NCI-H524 (cell line): Measurements from ENCODE around the gene MDFIC.
A peak's percentile ranks its signal among the peaks of the same experiment; 100 is the strongest.

Source experiments
- DNase-seq, 2 experiments: peaks; one replicate each; lab custom pipeline; 2025; lab: John Stamatoyannopoulos, UW

The MDFIC gene

GRCh38 chr7:114928060-114928459, 6.2 kb downstream of the MDFIC start:
- no peak for DNase-seq

GRCh38 chr7:114929570-114929969, 7.7 kb downstream of the MDFIC start:
- DNase-seq: no peak

GRCh38 chr7:114930107-114930661, 8.3 kb downstream of the MDFIC start:
- DNase-seq: no peak

GRCh38 chr7:114930829-114931655, 9.1 kb downstream of the MDFIC start:
- DNase-seq: no peak

GRCh38 chr7:114931656-114932011, 9.7 kb downstream of the MDFIC start:
- no peak for DNase-seq

GRCh38 chr7:114932991-114933390, 11.1 kb downstream of the MDFIC start:
- no peak for DNase-seq

- no peak for DNase-seq
These were observed 11.8 kb downstream of the MDFIC start for GRCh38 chr7:114933658-114934057.

GRCh38 chr7:114934086-114934485, 12.2 kb downstream of the MDFIC start:
- no peak for DNase-seq

- no peak for DNase-seq
These were observed 12.8 kb downstream of the MDFIC start for GRCh38 chr7:114934713-114935112.

- DNase-seq: no peak
These were observed 14.6 kb downstream of the MDFIC start for GRCh38 chr7:114936471-114936870.

GRCh38 chr7:114937446-114937845, 15.6 kb downstream of the MDFIC start:
- no peak for DNase-seq

GRCh38 chr7:114938785-114939184, 16.9 kb downstream of the MDFIC start:
- DNase-seq: no peak

- DNase-seq: no peak
These were observed 17.7 kb downstream of the MDFIC start for GRCh38 chr7:114939484-114940097.

- no peak for DNase-seq
These were observed 18.3 kb downstream of the MDFIC start for GRCh38 chr7:114940220-114940619.

- no peak for DNase-seq
These were observed 19.8 kb downstream of the MDFIC start for GRCh38 chr7:114941692-114942091.

- DNase-seq: no peak
These were observed 20.7 kb downstream of the MDFIC start for GRCh38 chr7:114942446-114943175.

GRCh38 chr7:114943530-114943929, 21.6 kb downstream of the MDFIC start:
- DNase-seq: no peak

GRCh38 chr7:114943953-114944744, 22.3 kb downstream of the MDFIC start:
- DNase-seq: no peak

GRCh38 chr7:114944745-114945625, 23.1 kb downstream of the MDFIC start:
- DNase-seq: peak in 1 of 2 experiments; percentile 44

GRCh38 chr7:114949231-114949630, 27.3 kb downstream of the MDFIC start:
- DNase-seq: no peak

- DNase-seq: no peak
These were observed 30.4 kb downstream of the MDFIC start for GRCh38 chr7:114952296-114952695.
